HG03342 (cell line): ENCODE results near the gene SPRED2.
"Not testable (repeated sequence)": the region's sequence is repeated elsewhere in the genome, so short reads cannot be mapped to it uniquely, and the experiment has no call there.

Source experiments
- ATAC-seq: cut with Tn5 transposase; IDR thresholded peaks from one replicate; pipeline ENCODE4 v1.9.1; 2021; ENCODE audit warnings: mild to moderate bottlenecking, moderate library complexity; ENCODE audit not compliant: unreplicated experiment

SPRED2 gene

GRCh38 chr2:65349863-65350262 is 82.5 kb downstream of the SPRED2 start:
- no peak for ATAC-seq

- no peak for ATAC-seq
Observed at GRCh38 chr2:65347913-65348312, 84.5 kb downstream of the SPRED2 start.

- ATAC-seq: no peak
Observed at GRCh38 chr2:65345631-65346030, 86.8 kb downstream of the SPRED2 start.

- ATAC-seq: no peak
Observed at GRCh38 chr2:65344689-65345088, 87.7 kb downstream of the SPRED2 start.

GRCh38 chr2:65344182-65344581 is 88.2 kb downstream of the SPRED2 start:
- ATAC-seq: no peak

- ATAC-seq: no peak
Observed at GRCh38 chr2:65343386-65343785, 89.0 kb downstream of the SPRED2 start.

- no peak for ATAC-seq
Observed at GRCh38 chr2:65340898-65341681, 91.3 kb downstream of the SPRED2 start.

GRCh38 chr2:65339648-65340047 is 92.8 kb downstream of the SPRED2 start:
- ATAC-seq: no peak

GRCh38 chr2:65338830-65339495 is 93.4 kb downstream of the SPRED2 start:
- ATAC-seq: not testable (repeated sequence)

- ATAC-seq: not testable (repeated sequence)
Observed at GRCh38 chr2:65337915-65338314, 94.5 kb downstream of the SPRED2 start.

GRCh38 chr2:65334714-65335113 is 97.7 kb downstream of the SPRED2 start:
- ATAC-seq: no peak

GRCh38 chr2:65331336-65332025 is 100.9 kb downstream of the SPRED2 start:
- ATAC-seq: no peak

GRCh38 chr2:65329525-65329924 is 102.9 kb downstream of the SPRED2 start:
- ATAC-seq: no peak

GRCh38 chr2:65326276-65326675 is 106.1 kb downstream of the SPRED2 start:
- ATAC-seq: no peak

GRCh38 chr2:65325066-65325465 is 107.3 kb downstream of the SPRED2 start:
- ATAC-seq: no peak

GRCh38 chr2:65320946-65321345 is 111.5 kb downstream of the SPRED2 start:
- no peak for ATAC-seq

- peak; percentile 53 for ATAC-seq
Observed at GRCh38 chr2:65320042-65320725, 112.2 kb downstream of the SPRED2 start.

GRCh38 chr2:65319674-65320041 is 112.7 kb downstream of the SPRED2 start:
- no peak for ATAC-seq

GRCh38 chr2:65319072-65319673 is 113.2 kb downstream of the SPRED2 start:
- ATAC-seq: no peak

GRCh38 chr2:65317841-65318240 is 114.6 kb downstream of the SPRED2 start:
- no peak for ATAC-seq

GRCh38 chr2:65317351-65317750 is 115.0 kb downstream of the SPRED2 start:
- ATAC-seq: not testable (repeated sequence)
